NCI-H2029 (cell line): Measurements from ENCODE around the gene DENND5B.
"Not testable (repeated sequence)": the region's sequence is repeated elsewhere in the genome, so short reads cannot be mapped to it uniquely, and the experiment has no call there.

Experiments used
- DNase-seq: peaks from one replicate; lab custom pipeline; 2025; lab: John Stamatoyannopoulos, UW

Gene DENND5B

DNA sequence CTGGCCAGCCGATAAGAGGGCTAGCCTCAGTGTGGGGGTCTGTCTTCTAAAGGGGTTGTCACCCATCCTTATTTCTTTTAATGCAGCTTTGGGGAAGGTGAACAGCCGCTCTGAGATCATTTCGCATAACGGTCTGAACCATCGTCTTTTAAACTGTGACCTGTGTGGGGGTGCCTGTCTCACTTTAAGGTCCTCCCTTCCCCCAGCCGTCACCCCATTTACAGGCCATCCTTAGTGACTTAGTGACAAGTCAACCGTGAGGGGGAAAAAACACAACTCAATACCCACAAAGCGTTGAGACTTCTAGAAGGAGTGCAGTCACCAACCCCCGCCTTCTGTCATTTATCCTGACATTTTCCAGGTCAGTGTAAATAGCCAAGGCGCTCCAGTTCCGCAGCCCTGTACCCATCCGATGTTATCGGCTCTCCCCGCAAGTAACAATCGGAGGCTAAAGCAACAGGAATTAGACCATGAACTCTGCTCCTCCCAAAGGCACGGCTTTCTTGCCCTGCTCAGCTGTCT, 505 bp upstream of the DENND5B start:
- DNase-seq: no peak

DNA sequence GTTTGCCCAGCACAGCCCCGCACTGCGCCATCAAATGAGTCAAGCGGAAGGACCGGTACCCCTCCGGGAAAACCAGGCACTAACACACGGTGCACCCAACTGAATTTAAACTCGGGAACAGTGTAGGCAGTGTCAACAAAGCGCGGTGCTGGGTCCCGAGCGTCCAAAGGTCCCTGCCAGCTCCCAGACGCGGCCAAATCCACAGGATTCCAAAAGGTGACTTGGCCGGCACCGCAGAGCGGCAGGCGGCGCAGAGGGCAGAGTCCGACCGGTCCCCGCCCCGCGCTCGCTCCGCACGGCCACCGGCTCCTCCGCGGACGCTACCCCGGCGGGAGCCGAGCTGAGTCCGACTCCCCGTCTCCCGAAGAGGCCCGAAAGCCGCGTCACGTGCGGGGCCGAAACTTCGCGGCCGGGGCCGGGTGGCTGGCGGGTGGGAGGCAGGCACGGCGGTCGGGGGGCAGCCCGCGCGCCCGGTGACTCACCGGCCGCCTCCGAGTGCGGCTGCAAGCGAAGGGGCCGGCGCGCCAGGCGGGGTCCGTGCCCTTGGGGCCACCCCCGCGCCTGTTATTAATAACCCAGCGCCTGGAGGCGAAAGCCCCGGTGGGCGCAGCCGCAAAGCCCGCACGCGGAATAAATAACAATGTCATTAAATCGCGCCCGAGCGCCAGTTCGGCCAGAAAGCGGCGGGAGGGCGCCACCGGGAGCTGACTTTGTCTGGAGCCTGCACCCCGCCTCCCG, 863 bp downstream of the DENND5B start:
- peak; percentile 25 for DNase-seq

DNA sequence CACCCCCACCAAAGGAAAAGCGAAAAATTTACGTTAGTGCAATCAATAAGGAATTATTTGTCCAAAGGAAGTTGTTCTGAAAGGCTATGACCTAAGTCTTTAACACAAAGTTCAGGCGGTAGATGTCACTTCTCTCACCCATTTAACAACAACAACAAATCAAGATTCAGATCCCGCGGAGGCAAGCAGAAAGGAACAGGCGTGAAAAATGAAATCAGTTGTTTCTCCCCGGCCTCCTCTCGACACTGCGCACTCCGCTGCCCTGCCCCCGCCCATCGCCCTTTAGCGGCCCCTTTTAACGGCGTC, 1.4 kb downstream of the DENND5B start:
- DNase-seq: no peak

GRCh38 chr12:31588976-31589375, 2.0 kb downstream of the DENND5B start:
- DNase-seq: no peak

- DNase-seq: no peak
Observed at GRCh38 chr12:31586728-31587127, 4.2 kb downstream of the DENND5B start.

DNA sequence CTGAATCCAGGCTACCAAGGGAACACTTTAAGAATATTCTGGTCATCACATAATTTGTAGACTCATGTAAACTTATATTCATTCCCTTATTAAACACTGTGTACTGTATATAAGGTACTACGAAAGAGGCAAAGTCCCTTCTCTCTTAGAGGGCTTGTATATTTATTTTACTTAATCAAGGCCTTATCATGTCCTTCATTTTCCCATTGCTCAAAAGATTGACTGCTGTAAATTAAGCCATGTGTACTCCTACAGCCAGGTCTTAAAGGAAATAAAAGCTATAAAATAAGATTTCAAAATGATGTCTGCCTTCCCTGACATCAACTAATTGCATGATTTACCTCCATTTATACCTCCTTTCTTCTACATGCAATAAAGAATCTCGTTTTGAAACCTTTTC, 5.0 kb downstream of the DENND5B start:
- no peak for DNase-seq

DNA sequence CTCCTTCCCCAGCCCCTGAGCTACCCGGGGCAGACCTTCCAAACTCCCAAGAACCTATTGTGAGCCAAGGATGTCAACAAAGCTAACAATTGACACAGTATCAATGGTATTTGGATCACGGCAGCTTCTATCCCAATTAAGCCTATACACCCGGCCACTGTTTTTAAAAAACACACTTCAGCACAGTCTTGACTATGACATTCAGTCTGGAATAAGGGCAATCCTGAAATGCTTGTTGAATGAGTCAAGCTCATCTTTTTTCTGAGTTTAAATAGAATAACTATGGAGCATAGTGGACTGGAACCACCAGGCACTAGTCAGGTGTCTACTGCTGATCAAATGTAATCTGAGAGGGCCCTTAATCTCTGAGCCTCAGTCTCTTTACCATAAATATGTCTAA, 5.7 kb downstream of the DENND5B start:
- no peak for DNase-seq

GRCh38 chr12:31584782-31585181, 6.2 kb downstream of the DENND5B start:
- DNase-seq: no peak

GRCh38 chr12:31583878-31584277, 7.1 kb downstream of the DENND5B start:
- DNase-seq: no peak

- DNase-seq: no peak
Observed at GRCh38 chr12:31582155-31582554, 8.8 kb downstream of the DENND5B start.

- DNase-seq: no peak
Observed at GRCh38 chr12:31578632-31579031, 12.3 kb downstream of the DENND5B start.

DNA sequence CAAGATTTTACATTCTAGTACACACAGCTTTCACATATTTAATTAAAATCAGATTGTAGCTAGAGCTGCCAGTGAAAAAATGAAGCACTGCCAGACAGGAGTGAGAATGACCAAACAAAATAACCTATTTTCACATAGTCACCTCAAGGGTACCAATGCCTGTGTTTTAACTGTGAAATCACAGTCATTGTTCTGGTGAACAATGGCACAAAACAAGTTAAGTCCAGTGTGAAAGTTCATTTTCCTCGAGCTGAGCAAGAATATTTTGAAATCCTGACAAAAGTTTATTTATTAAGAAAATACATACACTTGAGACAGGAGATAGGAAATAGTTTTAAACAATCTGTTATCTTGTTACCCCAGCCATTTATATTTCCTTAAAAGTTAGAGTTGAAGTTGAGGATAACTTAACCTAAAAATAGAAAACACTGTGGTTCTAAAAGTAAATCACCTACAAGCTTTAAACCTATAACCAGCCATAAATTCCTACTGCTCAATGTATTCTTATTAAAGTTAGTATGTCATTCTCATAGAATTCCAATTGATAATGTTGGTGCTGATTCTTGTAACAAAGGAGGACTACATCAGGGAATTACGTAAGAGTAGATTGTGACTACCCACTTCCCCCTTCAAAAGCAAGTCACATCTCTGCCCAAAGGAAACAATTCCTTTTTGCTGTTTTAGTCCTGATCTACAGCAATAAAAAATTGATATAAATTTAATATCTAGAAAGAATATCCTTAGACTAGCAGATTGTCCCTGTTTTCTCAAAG, 15.9 kb downstream of the DENND5B start:
- DNase-seq: no peak

- DNase-seq: not testable (repeated sequence)
Observed at GRCh38 chr12:31574367-31574766, 16.6 kb downstream of the DENND5B start.

- DNase-seq: no peak
Observed at GRCh38 chr12:31572900-31573600, 17.9 kb downstream of the DENND5B start.

- peak; percentile 1 for DNase-seq
Observed at GRCh38 chr12:31570880-31571279, 20.1 kb downstream of the DENND5B start.

DNA sequence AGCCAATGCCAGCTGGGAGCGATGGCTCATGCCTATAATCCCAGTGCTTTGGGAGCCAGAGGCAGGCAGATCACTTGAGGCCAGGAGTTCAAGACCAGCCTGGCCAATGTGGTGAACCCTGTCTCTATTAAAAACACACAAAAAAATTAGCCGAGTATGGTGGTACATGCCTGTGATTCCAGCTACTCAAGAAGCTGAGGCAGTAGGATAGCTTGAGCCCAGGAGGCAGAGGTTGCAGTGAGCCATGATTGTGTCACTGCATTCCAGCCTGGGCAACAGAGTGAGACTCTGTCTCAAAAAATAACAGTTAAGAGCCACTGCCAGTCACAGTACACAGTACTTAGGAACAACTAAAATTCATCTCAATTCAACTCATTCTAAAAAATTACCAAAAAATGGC, 21.4 kb downstream of the DENND5B start:
- not testable (repeated sequence) for DNase-seq

- DNase-seq: no peak
Observed at GRCh38 chr12:31568498-31568897, 22.4 kb downstream of the DENND5B start.

GRCh38 chr12:31567029-31567428, 23.9 kb downstream of the DENND5B start:
- no peak for DNase-seq

DNA sequence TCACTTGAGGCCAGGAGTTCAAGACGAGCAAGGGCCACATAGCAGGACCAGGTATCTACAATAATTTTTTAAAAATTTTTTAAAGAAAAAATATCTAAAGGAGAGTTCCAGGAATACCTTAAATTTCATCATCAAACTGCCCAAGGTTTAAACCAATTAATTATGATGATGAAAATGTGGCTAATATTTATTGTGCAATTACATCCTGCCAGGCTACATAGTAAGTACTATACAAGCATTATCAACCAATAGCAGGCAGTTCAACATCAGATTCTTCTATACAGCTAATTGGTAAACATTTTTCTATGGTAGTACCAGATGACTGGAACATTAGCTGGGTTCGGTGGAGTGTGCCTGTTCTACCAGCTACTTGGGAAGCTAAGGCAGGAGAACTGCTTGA, 24.4 kb downstream of the DENND5B start:
- DNase-seq: no peak

DNA sequence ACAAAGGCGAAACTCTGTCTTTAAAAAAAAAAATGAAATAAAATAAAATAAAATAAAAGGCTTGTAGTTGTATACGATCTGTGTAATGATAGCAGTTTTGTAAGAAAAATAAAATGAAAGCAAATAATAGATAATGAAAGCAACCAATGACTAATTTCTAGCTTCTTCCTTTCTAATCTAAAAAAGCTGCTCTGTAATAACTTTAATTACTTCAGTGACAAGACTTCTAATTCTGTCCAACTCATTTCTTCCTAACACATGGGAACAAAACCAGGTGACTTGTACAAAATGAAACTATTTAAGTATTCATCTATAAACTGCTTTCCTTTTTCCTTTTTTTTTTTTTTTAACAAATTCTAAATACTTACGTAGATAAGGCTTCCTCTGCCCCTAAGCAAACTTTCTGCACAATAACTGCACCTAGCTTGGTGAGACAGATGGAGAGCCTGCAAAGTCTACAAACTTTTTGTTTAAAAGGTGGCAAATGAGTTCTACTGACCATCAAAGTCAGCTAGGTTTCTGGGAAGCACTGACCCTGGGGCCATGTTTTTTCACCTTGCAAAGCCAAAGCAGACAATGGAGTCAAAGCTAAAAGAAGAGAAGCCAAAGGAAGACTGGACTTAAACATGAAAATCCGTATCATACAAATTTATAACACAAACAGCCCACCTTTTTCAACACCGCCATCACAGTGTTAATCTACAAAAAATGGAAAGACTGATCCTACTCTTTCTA, 28.2 kb downstream of the DENND5B start:
- DNase-seq: no peak

DNA sequence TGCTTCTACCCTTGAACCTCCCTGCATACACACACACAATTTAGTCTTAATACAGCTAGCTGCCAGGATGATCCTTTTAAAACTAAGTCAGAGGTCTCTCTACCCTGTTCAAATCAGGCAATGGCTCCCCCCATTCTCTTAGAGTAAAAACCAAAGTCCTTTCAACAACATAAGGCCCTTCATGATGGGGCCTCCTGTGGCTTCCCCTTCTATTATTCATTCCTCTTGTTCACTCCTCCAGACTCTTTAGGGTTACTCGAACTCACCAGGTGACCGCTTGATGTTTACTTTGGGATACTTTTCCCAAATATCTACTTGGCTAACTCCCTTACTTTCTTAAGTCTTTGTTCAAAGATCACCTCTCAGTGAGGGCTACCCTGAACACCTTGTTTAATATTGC, 30.4 kb downstream of the DENND5B start:
- DNase-seq: no peak

DNA sequence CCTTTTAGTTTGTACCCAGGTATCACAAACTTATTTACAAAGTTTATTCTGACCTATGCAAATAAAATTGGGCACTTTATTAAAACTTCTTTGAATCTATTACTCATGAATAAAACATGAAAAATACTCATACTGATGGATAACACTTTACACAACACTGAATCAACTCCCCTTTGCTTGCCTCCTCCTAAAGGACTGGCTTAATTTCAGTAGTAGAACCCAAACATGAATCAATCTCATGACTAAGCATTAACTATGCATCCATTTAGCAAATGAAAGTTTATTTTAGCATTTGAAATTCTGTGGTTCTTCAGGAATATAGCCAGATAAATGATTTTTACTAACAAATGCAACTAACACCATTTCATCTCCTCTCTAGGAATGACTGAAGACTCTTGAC, 32.4 kb downstream of the DENND5B start:
- DNase-seq: no peak
